ENCODE results near the gene CHTOP.

CHTOP gene

DNA sequence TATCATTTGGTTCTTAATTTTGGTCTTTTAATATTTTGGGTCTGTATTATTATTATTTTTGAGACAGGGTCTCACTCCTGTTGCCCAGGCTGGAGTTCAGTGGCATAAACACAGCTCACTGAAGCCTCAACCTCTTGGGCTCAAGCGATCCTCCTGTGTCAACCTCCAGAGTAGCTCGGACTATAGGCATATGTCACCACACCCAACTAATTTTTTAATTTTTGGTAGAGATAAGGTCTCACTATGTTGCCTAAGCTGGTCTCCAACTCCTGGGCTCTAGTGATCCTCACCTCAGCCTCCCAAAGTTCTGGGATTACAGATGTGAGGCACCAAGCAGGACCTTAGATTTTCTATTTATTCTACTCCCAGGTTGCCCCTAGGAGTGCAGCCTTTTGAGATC is 39.6 kb downstream of the CHTOP start:
- no peak overlapping the region for H3K27ac ChIP-seq (ENCODE audit: low read depth, low read length)
- WGBS (ENCODE audit: extremely low coverage, insufficient coverage, low lambda C conversion rate) = no CpG with 5 or more reads among the region's 2 CpGs
- H2AK5ac ChIP-seq (ENCODE audit: low read length) = no peak overlapping the region
- peaks cover 2% of the 10 kb centered on the region for H3K79me1 ChIP-seq (ENCODE audit: low read length)
- no peak overlapping the region for H3K4me3 ChIP-seq (ENCODE audit: low read length)
- H3K9ac ChIP-seq (ENCODE audit: low read length) = no peak overlapping the region
- no peak overlapping the region for H3K4ac ChIP-seq (ENCODE audit: low read depth, low read length)
- no peak overlapping the region for H3K18ac ChIP-seq (ENCODE audit: low read length)
- no peak overlapping the region for H3K4me2 ChIP-seq (ENCODE audit: low read length)
- no peak for DNase-seq
- no peak overlapping the region for H2BK120ac ChIP-seq (ENCODE audit: low read depth, low read length)
- H3K56ac ChIP-seq (ENCODE audit: low read length) = no peak overlapping the region
- no peak overlapping the region for H2BK15ac ChIP-seq (replicated peaks; ENCODE audit: low read depth)
- no peak overlapping the region for H3K23ac ChIP-seq (ENCODE audit: low read length)
- H3K4me1 ChIP-seq (ENCODE audit: control insufficient read depth, low read depth, low read length) = peaks cover 3% of the 10 kb centered on the region
- no peak overlapping the region for H4K5ac ChIP-seq (ENCODE audit: low read length)
- H4K8ac ChIP-seq (ENCODE audit: low read depth, low read length) = no peak overlapping the region
- H2BK5ac ChIP-seq (ENCODE audit: low read length) = no peak overlapping the region
- peaks cover 1% of the 10 kb centered on the region for H3K36me3 ChIP-seq (ENCODE audit: control insufficient read depth, insufficient read depth, low read length)
- no peaks in the 10 kb centered on the region for H3K27me3 ChIP-seq (ENCODE audit: insufficient read depth, low read length, poor library complexity)
- H3K79me2 ChIP-seq (ENCODE audit: control insufficient read depth, insufficient read depth, low read length) = peaks cover 22% of the 10 kb centered on the region

DNA sequence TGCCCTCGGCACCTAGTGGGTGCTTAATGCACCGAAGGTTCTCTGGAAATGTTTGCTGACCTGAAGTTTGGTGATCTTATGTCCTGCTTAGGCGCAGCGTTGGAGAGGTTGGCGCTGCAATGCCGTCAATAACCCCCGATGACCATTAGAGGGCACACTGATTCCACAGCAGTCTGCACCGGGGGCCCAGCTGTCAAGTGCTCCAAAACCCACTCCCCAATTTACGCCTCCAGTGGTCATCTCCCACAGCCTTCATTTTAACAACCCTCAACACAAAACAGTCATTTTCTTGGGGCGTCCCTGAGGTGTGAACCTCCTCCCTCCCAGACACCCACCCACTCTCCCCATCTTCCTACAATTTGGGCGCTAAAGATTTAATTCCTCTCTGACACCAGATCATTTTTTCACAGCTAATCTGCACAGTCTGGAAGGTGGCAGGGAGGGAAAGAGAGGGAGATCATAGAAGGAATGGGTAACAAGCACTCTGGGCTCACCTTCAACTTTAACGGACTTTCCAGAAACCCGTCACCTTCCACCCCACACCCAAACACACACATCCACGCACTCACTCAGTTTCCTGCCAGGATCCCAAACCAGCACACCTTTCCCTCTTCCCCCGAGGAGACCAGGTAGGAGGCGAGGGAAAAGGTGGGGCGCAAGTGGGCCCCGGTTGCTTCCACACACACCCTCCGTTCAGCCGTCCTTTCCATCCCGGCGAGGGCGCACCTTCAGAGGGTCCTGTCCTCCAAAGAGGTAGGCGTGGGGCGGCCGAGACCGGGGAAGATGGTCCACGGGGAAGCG is 44.1 kb downstream of the CHTOP start:
- Histone ChIP-seq H4K5ac (ENCODE audit: low read length) (no peak overlapping the region), H2BK120ac (ENCODE audit: low read depth, low read length) (no peak overlapping the region), H3K27me3 (ENCODE audit: insufficient read depth, low read length, poor library complexity) (no peaks in the 10 kb centered on the region), H4K8ac (ENCODE audit: low read depth, low read length) (no peak overlapping the region), H2BK15ac (replicated peaks; ENCODE audit: low read depth) (no peak overlapping the region), H2BK5ac (ENCODE audit: low read length) (no peak overlapping the region), H3K27ac (ENCODE audit: low read depth, low read length) (no peak overlapping the region), H3K36me3 (ENCODE audit: control insufficient read depth, insufficient read depth, low read length) (no peaks in the 10 kb centered on the region), H2AK5ac (ENCODE audit: low read length) (no peak overlapping the region), H3K79me1 (ENCODE audit: low read length) (no peaks in the 10 kb centered on the region), H3K4me1 (ENCODE audit: control insufficient read depth, low read depth, low read length) (peaks cover 3% of the 10 kb centered on the region), H3K18ac (ENCODE audit: low read length) (no peak overlapping the region), H3K4me2 (ENCODE audit: low read length) (peak overlapping the region; percentile 95), H3K56ac (ENCODE audit: low read length) (peak overlapping the region; percentile 95), H3K9ac (ENCODE audit: low read length) (peak overlapping the region; percentile 82), H3K4ac (ENCODE audit: low read depth, low read length) (no peak overlapping the region), H3K4me3 (ENCODE audit: low read length) (peak overlapping the region; percentile 45), H3K79me2 (ENCODE audit: control insufficient read depth, insufficient read depth, low read length) (no peaks in the 10 kb centered on the region), H3K23ac (ENCODE audit: low read length) (peak overlapping the region; percentile 74)
- peak; percentile 79 for DNase-seq
- no CpG with 5 or more reads among the region's 29 CpGs for WGBS (ENCODE audit: extremely low coverage, insufficient coverage, low lambda C conversion rate)

DNA sequence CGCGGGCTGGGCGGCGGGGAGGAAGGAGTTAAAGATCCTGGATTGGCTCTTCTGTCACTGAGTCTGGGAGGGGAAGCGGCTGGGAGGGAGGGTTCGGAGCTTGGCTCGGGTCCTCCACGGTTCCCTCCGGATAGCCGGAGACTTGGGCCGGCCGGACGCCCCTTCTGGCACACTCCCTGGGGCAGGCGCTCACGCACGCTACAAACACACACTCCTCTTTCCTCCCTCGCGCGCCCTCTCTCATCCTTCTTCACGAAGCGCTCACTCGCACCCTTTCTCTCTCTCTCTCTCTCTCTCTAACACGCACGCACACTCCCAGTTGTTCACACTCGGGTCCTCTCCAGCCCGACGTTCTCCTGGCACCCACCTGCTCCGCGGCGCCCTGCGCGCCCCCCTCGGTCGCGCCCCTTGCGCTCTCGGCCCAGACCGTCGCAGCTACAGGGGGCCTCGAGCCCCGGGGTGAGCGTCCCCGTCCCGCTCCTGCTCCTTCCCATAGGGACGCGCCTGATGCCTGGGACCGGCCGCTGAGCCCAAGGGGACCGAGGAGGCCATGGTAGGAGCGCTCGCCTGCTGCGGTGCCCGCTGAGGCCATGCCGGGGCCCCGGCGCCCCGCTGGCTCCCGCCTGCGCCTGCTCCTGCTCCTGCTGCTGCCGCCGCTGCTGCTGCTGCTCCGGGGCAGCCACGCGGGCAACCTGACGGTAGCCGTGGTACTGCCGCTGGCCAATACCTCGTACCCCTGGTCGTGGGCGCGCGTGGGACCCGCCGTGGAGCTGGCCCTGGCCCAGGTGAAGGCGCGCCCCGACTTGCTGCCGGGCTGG is 44.9 kb downstream of the CHTOP start, which contains the start of gene NPR1:
TSS of gene NPR1 (plus strand) at position 170 of the 818 bp plus-strand sequence. CDS start at position 591, 421 bp downstream.
- peak; percentile 66 for DNase-seq
- H3K79me2 ChIP-seq (ENCODE audit: control insufficient read depth, insufficient read depth, low read length) = no peaks in the 10 kb centered on the region
- H3K36me3 ChIP-seq (ENCODE audit: control insufficient read depth, insufficient read depth, low read length) = no peaks in the 10 kb centered on the region
- H4K5ac ChIP-seq (ENCODE audit: low read length) = no peak within 1 kb of the TSS
- H4K8ac ChIP-seq (ENCODE audit: low read depth, low read length) = no peak within 1 kb of the TSS
- peak within 1 kb of the TSS; percentile 58 for H3K4me3 ChIP-seq (ENCODE audit: low read length)
- H2BK15ac ChIP-seq (replicated peaks; ENCODE audit: low read depth) = no peak within 1 kb of the TSS
- H3K23ac ChIP-seq (ENCODE audit: low read length) = peak within 1 kb of the TSS; percentile 89
- peak within 1 kb of the TSS; percentile 95 for H3K56ac ChIP-seq (ENCODE audit: low read length)
- H3K27me3 ChIP-seq (ENCODE audit: insufficient read depth, low read length, poor library complexity) = no peaks in the 10 kb centered on the region
- peaks cover 3% of the 10 kb centered on the region for H3K4me1 ChIP-seq (ENCODE audit: control insufficient read depth, low read depth, low read length)
- H2BK5ac ChIP-seq (ENCODE audit: low read length) = no peak within 1 kb of the TSS
- H2AK5ac ChIP-seq (ENCODE audit: low read length) = no peak within 1 kb of the TSS
- peak within 1 kb of the TSS; percentile 64 for H3K4ac ChIP-seq (ENCODE audit: low read depth, low read length)
- no peak within 1 kb of the TSS for H2BK120ac ChIP-seq (ENCODE audit: low read depth, low read length)
- H3K27ac ChIP-seq (ENCODE audit: low read depth, low read length) = no peak within 1 kb of the TSS
- H3K18ac ChIP-seq (ENCODE audit: low read length) = peak within 1 kb of the TSS; percentile 44
- H3K9ac ChIP-seq (ENCODE audit: low read length) = peak within 1 kb of the TSS; percentile 82
- whole genome bisulfite sequencing (ENCODE audit: extremely low coverage, insufficient coverage, low lambda C conversion rate) = no CpG with 5 or more reads among the region's 78 CpGs
- peak within 1 kb of the TSS; percentile 95 for H3K4me2 ChIP-seq (ENCODE audit: low read length)
- no peaks in the 10 kb centered on the region for H3K79me1 ChIP-seq (ENCODE audit: low read length)

DNA sequence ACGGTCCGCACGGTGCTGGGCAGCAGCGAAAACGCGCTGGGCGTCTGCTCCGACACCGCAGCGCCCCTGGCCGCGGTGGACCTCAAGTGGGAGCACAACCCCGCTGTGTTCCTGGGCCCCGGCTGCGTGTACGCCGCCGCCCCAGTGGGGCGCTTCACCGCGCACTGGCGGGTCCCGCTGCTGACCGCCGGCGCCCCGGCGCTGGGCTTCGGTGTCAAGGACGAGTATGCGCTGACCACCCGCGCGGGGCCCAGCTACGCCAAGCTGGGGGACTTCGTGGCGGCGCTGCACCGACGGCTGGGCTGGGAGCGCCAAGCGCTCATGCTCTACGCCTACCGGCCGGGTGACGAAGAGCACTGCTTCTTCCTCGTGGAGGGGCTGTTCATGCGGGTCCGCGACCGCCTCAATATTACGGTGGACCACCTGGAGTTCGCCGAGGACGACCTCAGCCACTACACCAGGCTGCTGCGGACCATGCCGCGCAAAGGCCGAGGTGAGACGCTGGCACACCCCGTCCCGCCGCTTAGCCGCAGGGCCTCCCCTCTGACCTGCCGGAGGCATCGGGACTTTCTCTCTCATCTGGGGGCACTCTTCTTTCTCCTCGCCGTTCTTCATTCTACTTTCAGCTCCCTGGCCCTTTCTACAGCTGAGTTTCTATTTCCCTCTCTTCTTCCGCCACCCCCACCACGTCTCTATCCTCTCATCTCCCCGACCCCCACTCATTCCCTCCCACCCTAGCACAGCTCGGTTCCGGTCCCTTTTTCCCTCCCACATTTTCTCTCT is 45.7 kb downstream of the CHTOP start:
- H3K36me3 ChIP-seq (ENCODE audit: control insufficient read depth, insufficient read depth, low read length) = no peaks in the 10 kb centered on the region
- no peak overlapping the region for H2BK5ac ChIP-seq (ENCODE audit: low read length)
- peak overlapping the region; percentile 58 for H3K4me3 ChIP-seq (ENCODE audit: low read length)
- peak overlapping the region; percentile 89 for H3K23ac ChIP-seq (ENCODE audit: low read length)
- no peak overlapping the region for H2BK120ac ChIP-seq (ENCODE audit: low read depth, low read length)
- no CpG with 5 or more reads among the region's 73 CpGs for WGBS (ENCODE audit: extremely low coverage, insufficient coverage, low lambda C conversion rate)
- peak overlapping the region; percentile 82 for H3K9ac ChIP-seq (ENCODE audit: low read length)
- DNase-seq = no peak
- no peak overlapping the region for H2BK15ac ChIP-seq (replicated peaks; ENCODE audit: low read depth)
- H4K8ac ChIP-seq (ENCODE audit: low read depth, low read length) = no peak overlapping the region
- H3K56ac ChIP-seq (ENCODE audit: low read length) = peak overlapping the region; percentile 95
- H3K79me1 ChIP-seq (ENCODE audit: low read length) = no peaks in the 10 kb centered on the region
- H3K4me2 ChIP-seq (ENCODE audit: low read length) = peak overlapping the region; percentile 95
- no peak overlapping the region for H4K5ac ChIP-seq (ENCODE audit: low read length)
- no peaks in the 10 kb centered on the region for H3K27me3 ChIP-seq (ENCODE audit: insufficient read depth, low read length, poor library complexity)
- H3K4ac ChIP-seq (ENCODE audit: low read depth, low read length) = peak overlapping the region; percentile 64
- no peak overlapping the region for H2AK5ac ChIP-seq (ENCODE audit: low read length)
- no peak overlapping the region for H3K27ac ChIP-seq (ENCODE audit: low read depth, low read length)
- peaks cover 3% of the 10 kb centered on the region for H3K4me1 ChIP-seq (ENCODE audit: control insufficient read depth, low read depth, low read length)
- peak overlapping the region; percentile 44 for H3K18ac ChIP-seq (ENCODE audit: low read length)
- no peaks in the 10 kb centered on the region for H3K79me2 ChIP-seq (ENCODE audit: control insufficient read depth, insufficient read depth, low read length)

DNA sequence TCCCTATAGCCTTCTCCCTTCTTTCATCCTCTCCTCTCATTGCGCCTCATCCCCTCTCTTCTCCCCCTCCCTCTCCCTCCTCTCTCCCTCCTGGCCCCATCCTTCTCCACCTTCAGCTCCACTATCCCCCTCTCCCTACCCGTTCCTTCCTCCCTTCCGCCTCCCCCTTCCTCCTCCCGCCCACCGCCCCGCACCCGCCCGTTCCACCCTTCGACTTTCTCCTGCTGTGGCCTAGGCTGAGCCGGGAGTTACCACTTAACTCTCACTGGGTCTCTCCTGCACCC is 46.2 kb downstream of the CHTOP start:
- Histone ChIP-seq H3K9ac (ENCODE audit: low read length) (peak overlapping the region; percentile 82), H2AK5ac (ENCODE audit: low read length) (no peak overlapping the region), H2BK120ac (ENCODE audit: low read depth, low read length) (no peak overlapping the region), H3K23ac (ENCODE audit: low read length) (no peak overlapping the region), H3K4me1 (ENCODE audit: control insufficient read depth, low read depth, low read length) (peaks cover 3% of the 10 kb centered on the region), H3K79me2 (ENCODE audit: control insufficient read depth, insufficient read depth, low read length) (no peaks in the 10 kb centered on the region), H4K5ac (ENCODE audit: low read length) (no peak overlapping the region), H3K79me1 (ENCODE audit: low read length) (no peaks in the 10 kb centered on the region), H4K8ac (ENCODE audit: low read depth, low read length) (no peak overlapping the region), H3K27ac (ENCODE audit: low read depth, low read length) (no peak overlapping the region), H3K4ac (ENCODE audit: low read depth, low read length) (no peak overlapping the region), H2BK5ac (ENCODE audit: low read length) (no peak overlapping the region), H2BK15ac (replicated peaks; ENCODE audit: low read depth) (no peak overlapping the region), H3K18ac (ENCODE audit: low read length) (no peak overlapping the region), H3K56ac (ENCODE audit: low read length) (peak overlapping the region; percentile 95), H3K4me3 (ENCODE audit: low read length) (peak overlapping the region; percentile 58), H3K4me2 (ENCODE audit: low read length) (peak overlapping the region; percentile 95), H3K36me3 (ENCODE audit: control insufficient read depth, insufficient read depth, low read length) (no peaks in the 10 kb centered on the region), H3K27me3 (ENCODE audit: insufficient read depth, low read length, poor library complexity) (no peaks in the 10 kb centered on the region)
- no peak for DNase-seq
- no CpG with 5 or more reads among the region's 10 CpGs for WGBS (ENCODE audit: extremely low coverage, insufficient coverage, low lambda C conversion rate)

All from mesendoderm (in vitro differentiated cells).